Kidney (tissue), 14 donors: Measurements from ENCODE around the gene HOXB8. TPM values are rescaled to one million over a fixed set of nuclear protein-coding genes. Genes with fewer than 3 reads are reported as not detected.

Source experiments
- DNase-seq, 5 donors: peaks; one replicate each; pipeline ENCODE4 v3.0.0-alpha.2; 2013 to 2020
- FAIRE-seq: peaks from 2 replicates; lab custom pipeline; 2012; peaks lifted over from hg19 to GRCh38; lab: Jason Lieb, UNC
- H3K27ac ChIP-seq, 2 donors: one replicate each; pipeline ENCODE4 v1.7.0; 2013; ENCODE audit warnings: low read depth in 2 of 2, low read length in 2 of 2, inconsistent platforms in 1 of 2
- H3K27me3 ChIP-seq: one replicate; pipeline ENCODE4 v1.7.1; 2013; ENCODE audit warnings: low read length, inconsistent platforms; ENCODE audit not compliant: control insufficient read depth, insufficient read depth
- H3K36me3 ChIP-seq, 3 donors: one replicate each; pipeline versions ENCODE4 v1.7.0 to v1.7.1; 2013; ENCODE audit warnings: low read length in 3 of 3, control low read depth in 1 of 3, inconsistent platforms in 1 of 3; ENCODE audit not compliant: insufficient read depth in 3 of 3, control insufficient read depth in 2 of 3
- H3K4me1 ChIP-seq, 3 donors: one replicate each; pipeline versions ENCODE4 v1.7.0 to v1.7.1; 2013; ENCODE audit warnings: low read length in 3 of 3, inconsistent platforms in 1 of 3, low read depth in 1 of 3; ENCODE audit not compliant: control insufficient read depth in 2 of 3, insufficient read depth in 2 of 3
- H3K4me3 ChIP-seq, 3 donors: one replicate each; pipeline versions ENCODE4 v1.7.0 to v1.8.1; 2013; ENCODE audit warnings: low read length in 3 of 3, control low read depth in 1 of 3, inconsistent platforms in 1 of 3
- H3K9ac ChIP-seq, 3 donors: one replicate each; pipeline versions ENCODE4 v1.7.0 to v1.7.1; 2013; ENCODE audit warnings: low read length in 3 of 3, control low read depth in 1 of 3, inconsistent platforms in 1 of 3
- H3K9me3 ChIP-seq, 3 donors: one replicate each; pipeline versions ENCODE4 v1.7.0 to v1.7.1; 2013; ENCODE audit warnings: low read length in 3 of 3, control low read depth in 1 of 3, inconsistent platforms in 1 of 3; ENCODE audit not compliant: control insufficient read depth in 2 of 3, insufficient read depth in 1 of 3
- CTCF ChIP-seq: IDR thresholded peaks from 3 replicates; pipeline ENCODE4 v1.5.1; 2012; ENCODE audit warnings: mild to moderate bottlenecking, moderate library complexity, borderline replicate concordance; ENCODE audit not compliant: insufficient read depth; ENCODE audit errors: extremely low read depth
- intact Hi-C: fragments of 100-400 bp; cut with DNase I; formaldehyde crosslinking; loops from one replicate; pipeline ENCODE4 v1.11.1; 2022
- polyA plus RNA-seq: library from polyadenylated mRNA; stranded (reverse); fragments of 350-450 nt; fragmentation: Illumina TruSeq; extraction: RNeasy Lipid Tissue Mini Kit (QIAGEN cat#74804); gene quantifications from one replicate; pipeline ENCODE4 v1.2.3, GENCODE V29; 2014; ENCODE audit warnings: low read depth, low replicate concordance; ENCODE audit not compliant: insufficient read depth
- total RNA-seq: library from RNA; stranded (reverse); fragmentation: NEBNext Ultra II Directional; extraction: Animal tissue kit (Norgen Biotek cat#: 25700); gene quantifications from one replicate; pipeline ENCODE4 v1.2.1, GENCODE V29; 2021
- donor health status: control.
- donor health status: control.
- donor health status: control.
- donor health status: control.
- donor health status: control.
- donor health status: DM: yes; HTN: yes; CAD: no.
- donor health status: Normal renal cell carcinoma (clear cell type).

Gene HOXB8
- total and polyA plus RNA-seq, 2 donors from 2014 or later, result 19.3 to 48.7 TPM

- Histone ChIP-seq H3K4me3 (peak overlapping the region; percentile 40 to 69 (median 49)), H3K9ac (peak overlapping the region; percentile 40 to 72 (median 55)), H3K4me1 (peaks cover 0 to 12% (median 12%) of the 10 kb centered on the region in 3 donors), H3K27me3 (no peaks in the 10 kb centered on the region), H3K27ac (peak overlapping the region; percentile 90 to 91), H3K9me3 (no peaks in the 10 kb centered on the region), H3K36me3 (peaks cover 0 to 12% (median 3%) of the 10 kb centered on the region in 3 donors)
- no peak for FAIRE-seq
- intact Hi-C loops, result loop anchor here (10.0 kb wide), 1 partner anchor 261 kb away; no protein-coding TSS in a partner anchor
- TF ChIP-seq CTCF, result no peak
- peak in 2 of 5 donors; percentile 57 to 64 for DNase-seq
These were observed 19.7 kb downstream of the HOXB8 start for GRCh38 chr17:48595278-48595999.

GRCh38 chr17:48594538-48595277 is 20.4 kb downstream of the HOXB8 start:
- Histone ChIP-seq H3K4me1 (peaks cover 0 to 12% (median 8%) of the 10 kb centered on the region in 3 donors), H3K36me3 (peaks cover 0 to 12% (median 3%) of the 10 kb centered on the region in 3 donors), H3K9me3 (no peaks in the 10 kb centered on the region), H3K4me3 (peak overlapping the region; percentile 2 to 69 (median 49)), H3K9ac (peak overlapping the region; percentile 40 to 56 (median 55)), H3K27ac (peak overlapping the region; percentile 88 to 90), H3K27me3 (no peaks in the 10 kb centered on the region)
- no peak for TF ChIP-seq CTCF
- FAIRE-seq (no peak), DNase-seq (peak in 3 of 5 donors; percentile 45 to 80 (median 63))
- intact Hi-C loops, result loop anchor here (10.0 kb wide), 1 partner anchor 260 kb away; no protein-coding TSS in a partner anchor

GRCh38 chr17:48593840-48594537 is 21.1 kb downstream of the HOXB8 start:
- H3K4me3 ChIP-seq, result peak overlapping the region; percentile 2 to 69 (median 67)
- peak overlapping the region in 2 of 3 donors; percentile 56 to 61 for H3K9ac ChIP-seq
- FAIRE-seq, result no peak
- TF ChIP-seq CTCF, result peak; percentile 89
- no peaks in the 10 kb centered on the region for H3K27me3 ChIP-seq
- peaks cover 0 to 12% (median 3%) of the 10 kb centered on the region in 3 donors for H3K36me3 ChIP-seq
- H3K4me1 ChIP-seq, result peaks cover 0 to 9% (median 5%) of the 10 kb centered on the region in 3 donors
- H3K9me3 ChIP-seq, result no peaks in the 10 kb centered on the region
- intact Hi-C loops, result loop anchor here (10.0 kb wide), 1 partner anchor 259 kb away; no protein-coding TSS in a partner anchor
- DNase-seq, result peak; percentile 94 to 97 (median 97)
- H3K27ac ChIP-seq, result peak overlapping the region; percentile 88 to 90
